HG03457 (cell line): ENCODE data around the gene RASGRP3.

Experiments used
- ATAC-seq: cut with Tn5 transposase; IDR thresholded peaks from one replicate; pipeline ENCODE4 v1.9.1; 2021; ENCODE audit warnings: moderate number of reproducible peaks; ENCODE audit not compliant: unreplicated experiment

Gene RASGRP3

GRCh38 chr2:33573657-33574056, 97.2 kb downstream of the RASGRP3 start:
- no peak for ATAC-seq

- ATAC-seq, result no peak
Measured at GRCh38 chr2:33577084-33577483, 100.6 kb downstream of the RASGRP3 start.

- no peak for ATAC-seq
Measured at GRCh38 chr2:33577668-33578067, 101.2 kb downstream of the RASGRP3 start.

GRCh38 chr2:33579227-33579626, 102.8 kb downstream of the RASGRP3 start:
- ATAC-seq, result no peak

GRCh38 chr2:33581872-33582271, 105.4 kb downstream of the RASGRP3 start:
- ATAC-seq, result no peak

- ATAC-seq, result no peak
Measured at GRCh38 chr2:33583194-33583938, 106.9 kb downstream of the RASGRP3 start.

- no peak for ATAC-seq
Measured at GRCh38 chr2:33586766-33587165, 110.3 kb downstream of the RASGRP3 start.

- ATAC-seq, result no peak
Measured at GRCh38 chr2:33588232-33588631, 111.8 kb downstream of the RASGRP3 start.

GRCh38 chr2:33589444-33589843, 113.0 kb downstream of the RASGRP3 start:
- no peak for ATAC-seq

GRCh38 chr2:33595385-33595784, 118.9 kb downstream of the RASGRP3 start:
- ATAC-seq, result no peak

- no peak for ATAC-seq
Measured at GRCh38 chr2:33597026-33597425, 120.6 kb downstream of the RASGRP3 start.

- ATAC-seq, result peak; percentile 56
Measured at GRCh38 chr2:33598561-33599174, 122.2 kb downstream of the RASGRP3 start.

- ATAC-seq, result peak; percentile 86
Measured at GRCh38 chr2:33599175-33599942, 122.9 kb downstream of the RASGRP3 start, which contains the start of gene FAM98A. Gene FAM98A, minus strand, starts transcription at chr2:33599299. Its CDS starts 78 bp downstream, at chr2:33599221.

GRCh38 chr2:33599943-33600192, 123.4 kb downstream of the RASGRP3 start:
- ATAC-seq, result no peak

GRCh38 chr2:33602201-33602830, 125.9 kb downstream of the RASGRP3 start:
- no peak for ATAC-seq

GRCh38 chr2:33603416-33603815, 127.0 kb downstream of the RASGRP3 start:
- no peak for ATAC-seq

GRCh38 chr2:33605056-33605455, 128.6 kb downstream of the RASGRP3 start:
- no peak for ATAC-seq

GRCh38 chr2:33606100-33606499, 129.7 kb downstream of the RASGRP3 start:
- ATAC-seq, result no peak

GRCh38 chr2:33606622-33607021, 130.2 kb downstream of the RASGRP3 start:
- no peak for ATAC-seq

GRCh38 chr2:33607251-33607721, 130.8 kb downstream of the RASGRP3 start:
- no peak for ATAC-seq

GRCh38 chr2:33607905-33608304, 131.5 kb downstream of the RASGRP3 start:
- ATAC-seq, result no peak
